SK-N-SH treated with all-trans-retinoic acid at 6 μM for 48 hours (cell line): ENCODE measurements around the gene PYM1.

Source experiments
- ARNTL ChIP-seq: fragments of 450-650 bp; formaldehyde crosslinking; IDR thresholded peaks from 2 replicates; pipeline ENCODE4 v1.5.0; 2020; ENCODE audit warnings: low read depth, mild to moderate bottlenecking, moderate library complexity, borderline replicate concordance
- BACH2 ChIP-seq: fragments of 250-450 bp; sonication (Bioruptor Pico); IDR thresholded peaks from 2 replicates; pipeline ENCODE4 v1.9.0; 2021; ENCODE audit warnings: mild to moderate bottlenecking, borderline replicate concordance
- CSDC2 ChIP-seq: fragments of 250-450 bp; sonication (Bioruptor Pico); IDR thresholded peaks from 2 replicates; pipeline ENCODE4 v1.5.0; 2020; ENCODE audit warnings: mild to moderate bottlenecking, moderate library complexity
- ISL1 ChIP-seq: fragments of 250-450 bp; sonication (Bioruptor Pico); IDR thresholded peaks from 2 replicates; pipeline ENCODE4 v2.1.2; 2022; ENCODE audit warnings: mild to moderate bottlenecking, moderate library complexity
- PPARA ChIP-seq: fragments of 250-450 bp; sonication (Bioruptor Pico); IDR thresholded peaks from 2 replicates; pipeline ENCODE4 v1.5.0; 2020; ENCODE audit warnings: mild to moderate bottlenecking, borderline replicate concordance
- RARB ChIP-seq: fragments of 250-450 bp; sonication (Bioruptor Pico); IDR thresholded peaks from 2 replicates; pipeline ENCODE4 v1.8.0; 2021; ENCODE audit warnings: mild to moderate bottlenecking, moderate library complexity
- TCF4 ChIP-seq: fragments of 250-450 bp; sonication (Bioruptor Pico); IDR thresholded peaks from 2 replicates; pipeline ENCODE4 v1.8.0; 2021; ENCODE audit warnings: mild to moderate bottlenecking, moderate library complexity, borderline replicate concordance
- ZNF565 ChIP-seq: fragments of 450-650 bp; formaldehyde crosslinking; conservative IDR thresholded peaks from 2 replicates; pipeline ENCODE4 v1.5.0; 2020; ENCODE audit warnings: low read depth, mild to moderate bottlenecking, moderate library complexity
- ZNF8 ChIP-seq: fragments of 450-650 bp; formaldehyde crosslinking; IDR thresholded peaks from 2 replicates; pipeline ENCODE4 v1.5.0; 2020; ENCODE audit warnings: mild to moderate bottlenecking, moderate library complexity
- TF ChIP-seq, protein P1 (sequence below): fragments of 250-450 bp; sonication (Bioruptor Pico); IDR thresholded peaks from 2 replicates; pipeline ENCODE4 v1.5.0; 2020; ENCODE audit warnings: mild to moderate bottlenecking, moderate library complexity
- TF ChIP-seq, protein P2 (sequence below): fragments of 250-450 bp; sonication (Bioruptor Pico); IDR thresholded peaks from 2 replicates; pipeline ENCODE4 v1.5.1; 2020; ENCODE audit warnings: low read depth, mild to moderate bottlenecking, moderate library complexity
- TF ChIP-seq, protein P3 (sequence below): fragments of 250-450 bp; sonication (Bioruptor Pico); IDR thresholded peaks from 2 replicates; pipeline ENCODE4 v1.8.0; 2020; ENCODE audit warnings: mild to moderate bottlenecking, moderate library complexity, borderline replicate concordance
- TF ChIP-seq, protein P4 (sequence below): fragments of 250-450 bp; sonication (Bioruptor Pico); IDR thresholded peaks from 2 replicates; pipeline ENCODE4 v1.5.1; 2021; ENCODE audit warnings: mild to moderate bottlenecking, moderate library complexity

DNA sequence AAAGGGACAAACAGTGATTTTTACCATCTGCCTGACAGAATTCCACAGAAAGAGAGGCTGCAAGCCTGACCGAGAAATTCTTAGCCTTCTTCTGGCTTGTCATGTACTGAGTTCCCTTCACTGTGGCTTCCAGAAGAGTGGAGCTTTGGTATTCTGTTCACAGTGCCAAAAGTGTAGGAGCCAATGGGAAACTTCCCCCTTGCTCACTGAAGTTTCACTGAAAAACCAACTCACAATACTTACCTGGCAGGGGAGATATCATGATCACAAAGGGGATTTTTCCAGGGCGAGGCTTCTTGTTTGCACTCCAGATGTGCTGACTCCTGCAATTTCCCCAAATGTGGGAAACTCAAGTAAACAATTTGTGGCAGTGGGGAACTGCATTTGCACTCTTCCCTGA is 53.3 kb downstream of the PYM1 start:
- TF ChIP-seq ZNF8 (CRISPR knock-in tag) (no peak), ARNTL (CRISPR knock-in tag) (no peak), CSDC2 (CRISPR knock-in tag) (no peak), ZNF565 (CRISPR knock-in tag) (no peak), PPARA (CRISPR knock-in tag) (no peak), RARB (CRISPR knock-in tag) (no peak), ISL1 (CRISPR knock-in tag) (no peak), TCF4 (CRISPR knock-in tag) (no peak), BACH2 (CRISPR knock-in tag) (no peak)
- TF ChIP-seq, protein P1, sequence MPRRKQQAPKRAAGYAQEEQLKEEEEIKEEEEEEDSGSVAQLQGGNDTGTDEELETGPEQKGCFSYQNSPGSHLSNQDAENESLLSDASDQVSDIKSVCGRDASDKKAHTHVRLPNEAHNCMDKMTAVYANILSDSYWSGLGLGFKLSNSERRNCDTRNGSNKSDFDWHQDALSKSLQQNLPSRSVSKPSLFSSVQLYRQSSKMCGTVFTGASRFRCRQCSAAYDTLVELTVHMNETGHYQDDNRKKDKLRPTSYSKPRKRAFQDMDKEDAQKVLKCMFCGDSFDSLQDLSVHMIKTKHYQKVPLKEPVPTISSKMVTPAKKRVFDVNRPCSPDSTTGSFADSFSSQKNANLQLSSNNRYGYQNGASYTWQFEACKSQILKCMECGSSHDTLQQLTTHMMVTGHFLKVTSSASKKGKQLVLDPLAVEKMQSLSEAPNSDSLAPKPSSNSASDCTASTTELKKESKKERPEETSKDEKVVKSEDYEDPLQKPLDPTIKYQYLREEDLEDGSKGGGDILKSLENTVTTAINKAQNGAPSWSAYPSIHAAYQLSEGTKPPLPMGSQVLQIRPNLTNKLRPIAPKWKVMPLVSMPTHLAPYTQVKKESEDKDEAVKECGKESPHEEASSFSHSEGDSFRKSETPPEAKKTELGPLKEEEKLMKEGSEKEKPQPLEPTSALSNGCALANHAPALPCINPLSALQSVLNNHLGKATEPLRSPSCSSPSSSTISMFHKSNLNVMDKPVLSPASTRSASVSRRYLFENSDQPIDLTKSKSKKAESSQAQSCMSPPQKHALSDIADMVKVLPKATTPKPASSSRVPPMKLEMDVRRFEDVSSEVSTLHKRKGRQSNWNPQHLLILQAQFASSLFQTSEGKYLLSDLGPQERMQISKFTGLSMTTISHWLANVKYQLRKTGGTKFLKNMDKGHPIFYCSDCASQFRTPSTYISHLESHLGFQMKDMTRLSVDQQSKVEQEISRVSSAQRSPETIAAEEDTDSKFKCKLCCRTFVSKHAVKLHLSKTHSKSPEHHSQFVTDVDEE (CRISPR knock-in tag) = no peak
- TF ChIP-seq, protein P2, sequence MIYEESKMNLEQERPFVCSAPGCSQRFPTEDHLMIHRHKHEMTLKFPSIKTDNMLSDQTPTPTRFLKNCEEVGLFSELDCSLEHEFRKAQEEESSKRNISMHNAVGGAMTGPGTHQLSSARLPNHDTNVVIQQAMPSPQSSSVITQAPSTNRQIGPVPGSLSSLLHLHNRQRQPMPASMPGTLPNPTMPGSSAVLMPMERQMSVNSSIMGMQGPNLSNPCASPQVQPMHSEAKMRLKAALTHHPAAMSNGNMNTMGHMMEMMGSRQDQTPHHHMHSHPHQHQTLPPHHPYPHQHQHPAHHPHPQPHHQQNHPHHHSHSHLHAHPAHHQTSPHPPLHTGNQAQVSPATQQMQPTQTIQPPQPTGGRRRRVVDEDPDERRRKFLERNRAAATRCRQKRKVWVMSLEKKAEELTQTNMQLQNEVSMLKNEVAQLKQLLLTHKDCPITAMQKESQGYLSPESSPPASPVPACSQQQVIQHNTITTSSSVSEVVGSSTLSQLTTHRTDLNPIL (CRISPR knock-in tag) = no peak
- TF ChIP-seq, protein P3, sequence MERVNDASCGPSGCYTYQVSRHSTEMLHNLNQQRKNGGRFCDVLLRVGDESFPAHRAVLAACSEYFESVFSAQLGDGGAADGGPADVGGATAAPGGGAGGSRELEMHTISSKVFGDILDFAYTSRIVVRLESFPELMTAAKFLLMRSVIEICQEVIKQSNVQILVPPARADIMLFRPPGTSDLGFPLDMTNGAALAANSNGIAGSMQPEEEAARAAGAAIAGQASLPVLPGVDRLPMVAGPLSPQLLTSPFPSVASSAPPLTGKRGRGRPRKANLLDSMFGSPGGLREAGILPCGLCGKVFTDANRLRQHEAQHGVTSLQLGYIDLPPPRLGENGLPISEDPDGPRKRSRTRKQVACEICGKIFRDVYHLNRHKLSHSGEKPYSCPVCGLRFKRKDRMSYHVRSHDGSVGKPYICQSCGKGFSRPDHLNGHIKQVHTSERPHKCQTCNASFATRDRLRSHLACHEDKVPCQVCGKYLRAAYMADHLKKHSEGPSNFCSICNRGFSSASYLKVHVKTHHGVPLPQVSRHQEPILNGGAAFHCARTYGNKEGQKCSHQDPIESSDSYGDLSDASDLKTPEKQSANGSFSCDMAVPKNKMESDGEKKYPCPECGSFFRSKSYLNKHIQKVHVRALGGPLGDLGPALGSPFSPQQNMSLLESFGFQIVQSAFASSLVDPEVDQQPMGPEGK = no peak
- TF ChIP-seq, protein P4, sequence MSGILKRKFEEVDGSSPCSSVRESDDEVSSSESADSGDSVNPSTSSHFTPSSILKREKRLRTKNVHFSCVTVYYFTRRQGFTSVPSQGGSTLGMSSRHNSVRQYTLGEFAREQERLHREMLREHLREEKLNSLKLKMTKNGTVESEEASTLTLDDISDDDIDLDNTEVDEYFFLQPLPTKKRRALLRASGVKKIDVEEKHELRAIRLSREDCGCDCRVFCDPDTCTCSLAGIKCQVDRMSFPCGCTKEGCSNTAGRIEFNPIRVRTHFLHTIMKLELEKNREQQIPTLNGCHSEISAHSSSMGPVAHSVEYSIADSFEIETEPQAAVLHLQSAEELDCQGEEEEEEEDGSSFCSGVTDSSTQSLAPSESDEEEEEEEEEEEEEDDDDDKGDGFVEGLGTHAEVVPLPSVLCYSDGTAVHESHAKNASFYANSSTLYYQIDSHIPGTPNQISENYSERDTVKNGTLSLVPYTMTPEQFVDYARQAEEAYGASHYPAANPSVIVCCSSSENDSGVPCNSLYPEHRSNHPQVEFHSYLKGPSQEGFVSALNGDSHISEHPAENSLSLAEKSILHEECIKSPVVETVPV = no peak
